Measurements from ENCODE around the gene PDGFB.

DNA sequence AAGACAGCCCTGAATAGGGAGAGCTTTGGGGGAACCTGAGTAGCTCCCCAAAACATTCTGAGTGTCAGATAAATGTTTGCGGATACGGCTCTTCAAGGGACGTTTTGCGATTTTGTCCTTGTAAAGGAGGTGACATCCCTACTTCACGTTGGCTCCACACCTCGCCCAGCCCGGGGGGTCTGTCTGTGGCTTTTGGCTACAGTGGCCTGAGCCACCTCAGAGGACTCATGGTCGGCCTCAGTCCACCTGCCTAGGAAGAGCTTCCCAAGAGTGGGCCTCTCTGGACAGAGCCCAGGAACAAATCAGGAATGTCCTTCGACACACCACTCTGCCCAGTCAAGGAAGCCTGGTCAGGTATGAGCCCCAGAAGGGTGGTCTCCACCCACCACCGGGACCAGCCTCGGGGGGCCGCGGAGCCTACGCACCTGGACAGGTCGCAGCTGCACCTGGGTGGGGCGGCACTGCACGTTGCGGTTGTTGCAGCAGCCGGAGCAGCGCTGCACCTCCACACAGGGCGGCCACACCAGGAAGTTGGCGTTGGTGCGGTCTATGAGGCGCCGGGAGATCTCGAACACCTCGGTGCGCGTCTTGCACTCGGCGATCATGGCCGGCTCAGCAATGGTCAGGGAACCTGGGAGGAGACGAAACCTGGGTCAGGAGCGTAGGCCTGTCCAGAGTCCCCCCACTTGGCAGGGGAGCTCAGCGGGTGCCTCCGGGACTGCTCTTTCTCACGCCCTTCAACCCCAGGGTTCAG, 13.4 kb downstream of the PDGFB start:
- TF ChIP-seq POLR2A (IDR thresholded peaks at IDR 0.05) (no peak), POLR2AphosphoS5 (IDR thresholded peaks at IDR 0.05) (no peak)
- TF ChIP-seq, protein P1, sequence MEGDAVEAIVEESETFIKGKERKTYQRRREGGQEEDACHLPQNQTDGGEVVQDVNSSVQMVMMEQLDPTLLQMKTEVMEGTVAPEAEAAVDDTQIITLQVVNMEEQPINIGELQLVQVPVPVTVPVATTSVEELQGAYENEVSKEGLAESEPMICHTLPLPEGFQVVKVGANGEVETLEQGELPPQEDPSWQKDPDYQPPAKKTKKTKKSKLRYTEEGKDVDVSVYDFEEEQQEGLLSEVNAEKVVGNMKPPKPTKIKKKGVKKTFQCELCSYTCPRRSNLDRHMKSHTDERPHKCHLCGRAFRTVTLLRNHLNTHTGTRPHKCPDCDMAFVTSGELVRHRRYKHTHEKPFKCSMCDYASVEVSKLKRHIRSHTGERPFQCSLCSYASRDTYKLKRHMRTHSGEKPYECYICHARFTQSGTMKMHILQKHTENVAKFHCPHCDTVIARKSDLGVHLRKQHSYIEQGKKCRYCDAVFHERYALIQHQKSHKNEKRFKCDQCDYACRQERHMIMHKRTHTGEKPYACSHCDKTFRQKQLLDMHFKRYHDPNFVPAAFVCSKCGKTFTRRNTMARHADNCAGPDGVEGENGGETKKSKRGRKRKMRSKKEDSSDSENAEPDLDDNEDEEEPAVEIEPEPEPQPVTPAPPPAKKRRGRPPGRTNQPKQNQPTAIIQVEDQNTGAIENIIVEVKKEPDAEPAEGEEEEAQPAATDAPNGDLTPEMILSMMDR (IDR thresholded peaks at IDR 0.05) = no peak

Data from sigmoid colon (tissue), 4 donors.